Right lobe of liver (tissue), 4 donors: Measurements from ENCODE around the gene CLDN10.

Source experiments
- CTCF ChIP-seq, 4 donors: fragments of 200-600 bp in 3 of 4; fragments of 450-650 bp in 1 of 4; IDR thresholded peaks; one replicate each; pipeline versions ENCODE4 v1.5.1 to v1.8.0; 2016 to 2022; ENCODE audit warnings: antibody characterized with exemption in 4 of 4, mild to moderate bottlenecking in 2 of 4
- POLR2A ChIP-seq: fragments of 450-650 bp; IDR thresholded peaks from one replicate; pipeline ENCODE4 v1.6.1; 2017; ENCODE audit warnings: antibody characterized with exemption, mild to moderate bottlenecking
- donor health status: DM: no; HTN: no; CAD: no.
- donor health status: DM: no; HTN: no; CAD: no.
- donor health status: DM: no; HTN: yes; CAD: no.

- no peak for TF ChIP-seq CTCF (IDR thresholded peaks at IDR 0.05)
- TF ChIP-seq POLR2A, result no peak
These were observed 52.0 kb downstream of the CLDN10 start for GRCh38 chr13:95604556-95604915.
